ENCODE data around the gene HPD. TPM values are rescaled to one million over a fixed set of nuclear protein-coding genes. Genes with fewer than 3 reads are reported as not detected.

HPD gene
- total RNA-seq, 1 donor from 2014 or later = not detected

DNA sequence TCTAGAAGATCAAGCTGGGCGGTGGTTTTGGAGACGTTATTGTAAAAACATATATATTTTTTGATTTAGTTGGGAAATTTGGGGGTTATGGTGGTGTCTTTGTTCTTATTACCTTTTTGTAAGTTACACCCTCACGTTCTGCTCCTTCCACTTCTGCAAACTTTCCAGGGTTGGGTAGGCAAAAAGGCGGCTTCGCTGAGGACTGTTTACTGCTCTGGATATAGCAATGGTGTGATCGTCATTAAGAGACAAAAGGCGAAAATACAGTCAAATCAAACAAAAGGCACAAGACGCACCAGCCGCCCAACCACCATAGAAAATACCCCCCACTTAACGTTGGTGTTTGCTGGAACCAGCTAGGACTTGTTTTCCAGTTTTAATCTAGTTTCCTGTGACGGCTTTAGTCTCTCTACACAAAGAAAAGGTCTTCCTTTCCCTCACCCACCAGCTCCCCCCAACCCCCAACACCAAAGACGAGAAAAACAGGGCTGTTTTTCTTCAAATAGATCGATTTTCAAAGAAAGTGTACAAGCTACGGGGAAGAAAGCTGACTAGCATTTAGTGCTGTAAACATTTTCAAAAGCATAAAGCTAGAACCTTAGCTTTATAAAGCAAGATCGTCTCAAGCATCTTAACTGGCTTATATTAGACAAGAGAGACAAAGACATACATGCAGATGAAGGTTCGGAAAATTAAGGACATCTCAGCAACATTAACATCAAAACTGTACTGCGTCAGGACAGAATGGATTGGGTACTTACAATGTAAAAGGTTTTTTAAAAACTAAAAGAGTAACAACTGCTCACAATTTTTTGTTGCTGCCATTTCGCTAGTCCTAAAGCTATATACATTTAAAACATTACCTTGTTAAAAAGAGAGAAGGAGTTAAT lies 56.8 kb downstream of the HPD start:
- H3K4me1 Mint-ChIP-seq (ENCODE audit: low read depth) = peaks cover 48% of the 10 kb centered on the region
- TF ChIP-seq, protein P1, sequence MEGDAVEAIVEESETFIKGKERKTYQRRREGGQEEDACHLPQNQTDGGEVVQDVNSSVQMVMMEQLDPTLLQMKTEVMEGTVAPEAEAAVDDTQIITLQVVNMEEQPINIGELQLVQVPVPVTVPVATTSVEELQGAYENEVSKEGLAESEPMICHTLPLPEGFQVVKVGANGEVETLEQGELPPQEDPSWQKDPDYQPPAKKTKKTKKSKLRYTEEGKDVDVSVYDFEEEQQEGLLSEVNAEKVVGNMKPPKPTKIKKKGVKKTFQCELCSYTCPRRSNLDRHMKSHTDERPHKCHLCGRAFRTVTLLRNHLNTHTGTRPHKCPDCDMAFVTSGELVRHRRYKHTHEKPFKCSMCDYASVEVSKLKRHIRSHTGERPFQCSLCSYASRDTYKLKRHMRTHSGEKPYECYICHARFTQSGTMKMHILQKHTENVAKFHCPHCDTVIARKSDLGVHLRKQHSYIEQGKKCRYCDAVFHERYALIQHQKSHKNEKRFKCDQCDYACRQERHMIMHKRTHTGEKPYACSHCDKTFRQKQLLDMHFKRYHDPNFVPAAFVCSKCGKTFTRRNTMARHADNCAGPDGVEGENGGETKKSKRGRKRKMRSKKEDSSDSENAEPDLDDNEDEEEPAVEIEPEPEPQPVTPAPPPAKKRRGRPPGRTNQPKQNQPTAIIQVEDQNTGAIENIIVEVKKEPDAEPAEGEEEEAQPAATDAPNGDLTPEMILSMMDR (IDR thresholded peaks at IDR 0.05) = no peak
- H3K27me3 Mint-ChIP-seq (ENCODE audit: low read depth) = no peaks in the 10 kb centered on the region
- no peak for DNase-seq (ENCODE audit: low spot score)
- H3K36me3 Mint-ChIP-seq (ENCODE audit: low read depth) = peaks cover 4% of the 10 kb centered on the region
- no peaks in the 10 kb centered on the region for H3K9me3 Mint-ChIP-seq (ENCODE audit: low read depth)
- peak overlapping the region; percentile 100 for H3K27ac Mint-ChIP-seq (ENCODE audit: unreplicated experiment)
- H3K4me3 Mint-ChIP-seq (ENCODE audit: unreplicated experiment) = peak overlapping the region; percentile 78

- Mint-ChIP-seq H3K4me3 (ENCODE audit: unreplicated experiment) (peak overlapping the region; percentile 78), H3K4me1 (ENCODE audit: low read depth) (peaks cover 48% of the 10 kb centered on the region), H3K9me3 (ENCODE audit: low read depth) (no peaks in the 10 kb centered on the region), H3K27ac (ENCODE audit: unreplicated experiment) (peak overlapping the region; percentile 100), H3K27me3 (ENCODE audit: low read depth) (no peaks in the 10 kb centered on the region), H3K36me3 (ENCODE audit: low read depth) (peaks cover 4% of the 10 kb centered on the region)
- no peak for DNase-seq (ENCODE audit: low spot score)
- TF ChIP-seq, protein P1 (IDR thresholded peaks at IDR 0.05) = no peak
These were observed 57.7 kb downstream of the HPD start for GRCh38 chr12:121800694-121801594.

GRCh38 chr12:121799842-121800693 lies 58.6 kb downstream of the HPD start:
- peak overlapping the region; percentile 79 for H3K4me3 Mint-ChIP-seq (ENCODE audit: unreplicated experiment)
- no peaks in the 10 kb centered on the region for H3K9me3 Mint-ChIP-seq (ENCODE audit: low read depth)
- H3K27ac Mint-ChIP-seq (ENCODE audit: unreplicated experiment) = peak overlapping the region; percentile 97
- DNase-seq (ENCODE audit: low spot score) = no peak
- H3K36me3 Mint-ChIP-seq (ENCODE audit: low read depth) = peaks cover 4% of the 10 kb centered on the region
- peaks cover 48% of the 10 kb centered on the region for H3K4me1 Mint-ChIP-seq (ENCODE audit: low read depth)
- no peaks in the 10 kb centered on the region for H3K27me3 Mint-ChIP-seq (ENCODE audit: low read depth)
- TF ChIP-seq, protein P1 (IDR thresholded peaks at IDR 0.05) = peak; percentile 10

GRCh38 chr12:121799156-121799841 lies 59.4 kb downstream of the HPD start:
- peaks cover 56% of the 10 kb centered on the region for H3K4me1 Mint-ChIP-seq (ENCODE audit: low read depth)
- no peaks in the 10 kb centered on the region for H3K9me3 Mint-ChIP-seq (ENCODE audit: low read depth)
- no peaks in the 10 kb centered on the region for H3K27me3 Mint-ChIP-seq (ENCODE audit: low read depth)
- DNase-seq (ENCODE audit: low spot score) = no peak
- TF ChIP-seq, protein P1 (IDR thresholded peaks at IDR 0.05) = no peak
- peaks cover 5% of the 10 kb centered on the region for H3K36me3 Mint-ChIP-seq (ENCODE audit: low read depth)
- H3K4me3 Mint-ChIP-seq (ENCODE audit: unreplicated experiment) = peak overlapping the region; percentile 79
- H3K27ac Mint-ChIP-seq (ENCODE audit: unreplicated experiment) = peak overlapping the region; percentile 99
